K562 (cell line): ENCODE measurements around the gene NTN1.

Experiments used
- BRCA1 ChIP-seq, 2 experiments: fragments of 450-650 bp in 1 of 2; sonication (generic) in 1 of 2; formaldehyde crosslinking in 1 of 2; IDR thresholded peaks; 2 replicates each; pipeline versions ENCODE4 v1.5.0 to v1.6.1; 2017 to 2020; ENCODE audit warnings: mild to moderate bottlenecking in 1 of 2, missing genetic modification reagents in 1 of 2
- CREB1 ChIP-seq, 2 experiments: sonication (generic) in 1 of 2; formaldehyde crosslinking in 1 of 2; IDR thresholded peaks; 2 replicates each; pipeline versions ENCODE4 v1.6.1 to v1.8.0; 2012 to 2022; ENCODE audit warnings: inconsistent platforms in 1 of 2, mild to moderate bottlenecking in 1 of 2, missing genetic modification reagents in 1 of 2, moderate library complexity in 1 of 2
- CTCF ChIP-seq, 3 experiments: IDR thresholded peaks in 2 of 3; conservative IDR thresholded peaks in 1 of 3; 2 replicates each; pipeline ENCODE4 v1.5.1; 2011 to 2012; ENCODE audit warnings: low read length in 3 of 3, mild to moderate bottlenecking in 3 of 3, control low read depth in 2 of 3, improper control_type of control experiment in 1 of 3, inconsistent platforms in 1 of 3, low read depth in 1 of 3, mixed read lengths in 1 of 3, moderate library complexity in 1 of 3; ENCODE audit not compliant: insufficient read depth in 2 of 3
- FOXK2 ChIP-seq, 2 experiments: fragments of 450-650 bp; IDR thresholded peaks in 1 of 2; conservative IDR thresholded peaks in 1 of 2; 2 replicates each; pipeline ENCODE4 v1.6.1; 2016; ENCODE audit warnings: low read depth in 2 of 2, mild to moderate bottlenecking in 1 of 2
- JUND ChIP-seq, 2 experiments: IDR thresholded peaks; 2 replicates in 1 of 2; 3 replicates in 1 of 2; pipeline ENCODE4 v1.6.1; 2011; ENCODE audit warnings: borderline replicate concordance in 2 of 2, low read depth in 2 of 2, low read length in 2 of 2, improper control_type of control experiment in 1 of 2, missing biosample characterization in 1 of 2, missing genetic modification characterization in 1 of 2, missing genetic modification reagents in 1 of 2
- MNT ChIP-seq, 2 experiments: fragments of 450-650 bp; conservative IDR thresholded peaks; 2 replicates each; pipeline ENCODE4 v1.6.1; 2017; ENCODE audit warnings: mild to moderate bottlenecking in 2 of 2, moderate library complexity in 2 of 2
- PKNOX1 ChIP-seq: fragments of 450-650 bp; IDR thresholded peaks from 2 replicates; pipeline ENCODE4 v1.6.1; 2016
- POLR2A ChIP-seq: fragments of 450-650 bp; conservative IDR thresholded peaks from 2 replicates; pipeline ENCODE4 v1.6.1; 2016
- POLR2AphosphoS2 ChIP-seq: IDR thresholded peaks from 2 replicates; pipeline ENCODE4 v1.6.1; 2012; ENCODE audit warnings: low read length, improper control_type of control experiment
- POLR2B ChIP-seq: fragments of 450-650 bp; IDR thresholded peaks from 2 replicates; pipeline ENCODE4 v1.6.1; 2018; ENCODE audit warnings: low read depth; ENCODE audit not compliant: partially characterized antibody
- ZNF57 ChIP-seq: fragments of 450-650 bp; formaldehyde crosslinking; IDR thresholded peaks from 2 replicates; pipeline ENCODE4 v1.4.0; 2020; ENCODE audit warnings: mild to moderate bottlenecking, moderate library complexity
- ZSCAN32 ChIP-seq: fragments of 450-650 bp; formaldehyde crosslinking; IDR thresholded peaks from 2 replicates; pipeline ENCODE4 v1.4.0; 2020; ENCODE audit warnings: mild to moderate bottlenecking, moderate library complexity
- TF ChIP-seq, protein P1 (sequence below): sonication (generic); formaldehyde crosslinking; IDR thresholded peaks from 2 replicates; pipeline ENCODE4 v1.8.1; 2023; ENCODE audit warnings: mild to moderate bottlenecking, missing genetic modification reagents
- TF ChIP-seq, protein P2 (sequence below): fragments of 450-650 bp; formaldehyde crosslinking; IDR thresholded peaks from 2 replicates; pipeline ENCODE4 v1.4.0; 2022; ENCODE audit warnings: mild to moderate bottlenecking, moderate library complexity

DNA sequence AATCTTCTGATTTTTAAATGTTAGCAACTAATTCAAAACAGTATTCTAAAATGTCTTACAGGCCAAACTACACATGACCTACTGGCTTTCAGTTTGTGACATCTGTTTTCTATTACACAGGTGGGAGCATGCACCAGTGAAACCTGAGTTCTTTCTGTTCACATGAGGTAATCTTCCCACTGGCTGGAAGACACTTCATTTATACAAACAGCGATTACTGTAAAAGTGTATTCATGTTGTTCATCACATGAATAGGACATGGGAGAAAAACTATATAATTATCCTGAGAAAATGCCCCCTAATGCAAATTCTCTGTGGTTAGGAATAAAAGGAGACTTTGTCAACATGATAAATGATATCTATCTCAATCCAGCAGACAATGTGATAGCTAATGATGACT, 44.7 kb upstream of the NTN1 start:
- TF ChIP-seq BRCA1 (IDR thresholded peaks at IDR 0.05) (no peak), BRCA1 (CRISPR knock-in tag; IDR thresholded peaks at IDR 0.05) (no peak), POLR2A (no peak), PKNOX1 (no peak), JUND (IDR thresholded peaks at IDR 0.05; ENCODE audit: borderline replicate concordance, low read depth, low read length) (no peak), JUND (tag; IDR thresholded peaks at IDR 0.05; ENCODE audit: borderline replicate concordance, low read depth, low read length) (no peak), MNT (conservative IDR thresholded peaks at IDR 0.05) (no peak), CTCF (IDR thresholded peaks at IDR 0.05 in 2 of 3, conservative IDR thresholded peaks at IDR 0.05 in 1 of 3; ENCODE audit: insufficient read depth in 2 of 3, low read depth in 1 of 3, low read length in 3 of 3) (no peak), ZNF57 (CRISPR knock-in tag) (no peak), POLR2AphosphoS2 (no peak), ZSCAN32 (no peak), CREB1 (IDR thresholded peaks at IDR 0.05) (no peak), CREB1 (CRISPR knock-in tag; IDR thresholded peaks at IDR 0.05) (no peak), POLR2B (no peak), FOXK2 (conservative IDR thresholded peaks at IDR 0.05 in 1 of 2, IDR thresholded peaks at IDR 0.05 in 1 of 2; ENCODE audit: low read depth in 2 of 2) (no peak)
- TF ChIP-seq, protein P1, sequence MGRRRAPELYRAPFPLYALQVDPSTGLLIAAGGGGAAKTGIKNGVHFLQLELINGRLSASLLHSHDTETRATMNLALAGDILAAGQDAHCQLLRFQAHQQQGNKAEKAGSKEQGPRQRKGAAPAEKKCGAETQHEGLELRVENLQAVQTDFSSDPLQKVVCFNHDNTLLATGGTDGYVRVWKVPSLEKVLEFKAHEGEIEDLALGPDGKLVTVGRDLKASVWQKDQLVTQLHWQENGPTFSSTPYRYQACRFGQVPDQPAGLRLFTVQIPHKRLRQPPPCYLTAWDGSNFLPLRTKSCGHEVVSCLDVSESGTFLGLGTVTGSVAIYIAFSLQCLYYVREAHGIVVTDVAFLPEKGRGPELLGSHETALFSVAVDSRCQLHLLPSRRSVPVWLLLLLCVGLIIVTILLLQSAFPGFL (CRISPR knock-in tag), result no peak
- TF ChIP-seq, protein P2, sequence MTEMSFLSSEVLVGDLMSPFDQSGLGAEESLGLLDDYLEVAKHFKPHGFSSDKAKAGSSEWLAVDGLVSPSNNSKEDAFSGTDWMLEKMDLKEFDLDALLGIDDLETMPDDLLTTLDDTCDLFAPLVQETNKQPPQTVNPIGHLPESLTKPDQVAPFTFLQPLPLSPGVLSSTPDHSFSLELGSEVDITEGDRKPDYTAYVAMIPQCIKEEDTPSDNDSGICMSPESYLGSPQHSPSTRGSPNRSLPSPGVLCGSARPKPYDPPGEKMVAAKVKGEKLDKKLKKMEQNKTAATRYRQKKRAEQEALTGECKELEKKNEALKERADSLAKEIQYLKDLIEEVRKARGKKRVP (CRISPR knock-in tag), result no peak
